Lower lobe of right lung (tissue), 2 donors: Measurements from ENCODE around the gene C17orf113. TPM values are rescaled to one million over a fixed set of nuclear protein-coding genes. Genes with fewer than 3 reads are reported as not detected.

ENCODE experiments used
- ATAC-seq, 2 donors: fragments of 200-7000 bp; cut with Tn5 transposase; one replicate each; pipeline ENCODE4 v1.9.1; 2020 to 2022; ENCODE audit warnings: mild to moderate bottlenecking in 2 of 2, moderate library complexity in 2 of 2
- DNase-seq: peaks from one replicate; pipeline ENCODE4 v3.0.0-alpha.2; 2020
- H3K27ac ChIP-seq: fragments of 200-600 bp; one replicate; pipeline ENCODE4 v1.8.0; 2022
- H3K27me3 ChIP-seq: fragments of 200-600 bp; one replicate; pipeline ENCODE4 v1.8.0; 2022; ENCODE audit warnings: low read depth
- H3K36me3 ChIP-seq: fragments of 200-600 bp; one replicate; pipeline ENCODE4 v1.8.0; 2022; ENCODE audit warnings: mild to moderate bottlenecking
- H3K4me1 ChIP-seq: fragments of 200-600 bp; one replicate; pipeline ENCODE4 v1.8.0; 2022
- H3K4me3 ChIP-seq: fragments of 200-600 bp; one replicate; pipeline ENCODE4 v1.8.0; 2022; ENCODE audit warnings: mild to moderate bottlenecking
- H3K9me3 ChIP-seq: fragments of 200-600 bp; one replicate; pipeline ENCODE4 v1.8.0; 2022
- intact Hi-C: fragments of 100-400 bp; cut with DNase I; formaldehyde crosslinking; loops from one replicate; pipeline ENCODE4 v1.11.0; 2022
- total RNA-seq: library from RNA; stranded (reverse); fragmentation: NEBNext Ultra II Directional; extraction: Animal tissue kit (Norgen Biotek cat#: 25700); gene quantifications from one replicate; pipeline ENCODE4 v1.2.1, GENCODE V29; 2021
- TF ChIP-seq, protein P1 (sequence below): fragments of 200-600 bp; IDR thresholded peaks from one replicate; pipeline ENCODE4 v1.8.0; 2022; ENCODE audit warnings: antibody characterized with exemption, mild to moderate bottlenecking
- donor health status: DM: no; HTN: yes; CAD: no; lungs with severe emphysema.

The C17orf113 gene
- total RNA-seq, 1 donor from 2014 or later: 0.89 TPM

DNA sequence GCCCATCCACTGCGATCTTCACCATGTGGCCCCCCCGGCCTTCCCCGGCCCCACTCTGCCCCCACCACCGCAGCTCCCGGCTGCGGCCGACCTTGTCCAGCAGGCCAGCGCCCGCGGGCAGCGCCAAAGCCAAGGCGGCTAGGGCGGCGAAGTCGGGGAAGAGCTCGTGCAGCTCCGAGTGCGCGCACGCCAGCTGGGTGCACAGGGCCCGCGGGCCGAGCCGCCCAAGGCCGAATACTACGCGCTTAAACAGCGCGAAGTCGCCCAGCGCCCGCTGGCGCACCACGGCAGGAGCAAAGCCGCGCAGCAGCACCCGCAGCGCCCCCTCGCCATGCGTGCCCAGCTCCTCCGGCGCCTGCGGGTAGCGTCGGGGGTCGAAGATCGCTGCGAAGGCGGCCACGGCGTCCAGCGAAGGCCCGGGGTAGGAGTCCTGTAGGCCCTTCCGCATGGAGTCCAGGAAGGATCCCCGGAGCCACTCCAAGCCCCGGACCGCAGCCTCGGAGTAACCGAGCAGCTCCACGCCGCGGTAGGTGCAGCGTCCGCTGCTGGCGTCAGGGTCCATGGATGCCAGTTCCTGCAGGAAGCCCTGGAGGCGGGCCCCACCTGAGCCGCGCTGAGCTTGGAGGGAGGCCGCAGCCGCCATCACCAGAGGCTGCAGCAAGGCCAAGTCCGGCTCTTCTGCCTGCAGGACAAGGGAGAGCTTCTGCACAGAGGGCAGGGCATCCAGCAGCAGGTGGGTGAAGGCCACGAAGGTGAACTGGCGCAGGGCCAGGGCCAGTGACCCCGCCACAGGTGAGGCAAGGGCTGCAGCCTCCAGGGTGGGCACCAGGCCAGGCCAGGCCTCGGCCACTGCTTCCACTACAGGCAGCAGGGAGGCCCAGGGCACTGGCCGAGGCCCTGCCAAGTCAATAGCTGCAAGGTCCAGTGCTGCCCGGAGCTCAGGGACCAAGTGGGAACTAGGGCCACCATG is 10.3 kb downstream of the C17orf113 start:
- Histone ChIP-seq H3K36me3 (no peaks in the 10 kb centered on the region), H3K9me3 (no peaks in the 10 kb centered on the region), H3K27ac (no peak overlapping the region), H3K4me3 (no peak overlapping the region), H3K27me3 (peaks cover 11% of the 10 kb centered on the region), H3K4me1 (no peaks in the 10 kb centered on the region)
- TF ChIP-seq, protein P1, sequence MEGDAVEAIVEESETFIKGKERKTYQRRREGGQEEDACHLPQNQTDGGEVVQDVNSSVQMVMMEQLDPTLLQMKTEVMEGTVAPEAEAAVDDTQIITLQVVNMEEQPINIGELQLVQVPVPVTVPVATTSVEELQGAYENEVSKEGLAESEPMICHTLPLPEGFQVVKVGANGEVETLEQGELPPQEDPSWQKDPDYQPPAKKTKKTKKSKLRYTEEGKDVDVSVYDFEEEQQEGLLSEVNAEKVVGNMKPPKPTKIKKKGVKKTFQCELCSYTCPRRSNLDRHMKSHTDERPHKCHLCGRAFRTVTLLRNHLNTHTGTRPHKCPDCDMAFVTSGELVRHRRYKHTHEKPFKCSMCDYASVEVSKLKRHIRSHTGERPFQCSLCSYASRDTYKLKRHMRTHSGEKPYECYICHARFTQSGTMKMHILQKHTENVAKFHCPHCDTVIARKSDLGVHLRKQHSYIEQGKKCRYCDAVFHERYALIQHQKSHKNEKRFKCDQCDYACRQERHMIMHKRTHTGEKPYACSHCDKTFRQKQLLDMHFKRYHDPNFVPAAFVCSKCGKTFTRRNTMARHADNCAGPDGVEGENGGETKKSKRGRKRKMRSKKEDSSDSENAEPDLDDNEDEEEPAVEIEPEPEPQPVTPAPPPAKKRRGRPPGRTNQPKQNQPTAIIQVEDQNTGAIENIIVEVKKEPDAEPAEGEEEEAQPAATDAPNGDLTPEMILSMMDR: no peak
- no peak for DNase-seq
- intact Hi-C loops: no loop called here
- peak; percentile 15 to 29 for ATAC-seq

DNA sequence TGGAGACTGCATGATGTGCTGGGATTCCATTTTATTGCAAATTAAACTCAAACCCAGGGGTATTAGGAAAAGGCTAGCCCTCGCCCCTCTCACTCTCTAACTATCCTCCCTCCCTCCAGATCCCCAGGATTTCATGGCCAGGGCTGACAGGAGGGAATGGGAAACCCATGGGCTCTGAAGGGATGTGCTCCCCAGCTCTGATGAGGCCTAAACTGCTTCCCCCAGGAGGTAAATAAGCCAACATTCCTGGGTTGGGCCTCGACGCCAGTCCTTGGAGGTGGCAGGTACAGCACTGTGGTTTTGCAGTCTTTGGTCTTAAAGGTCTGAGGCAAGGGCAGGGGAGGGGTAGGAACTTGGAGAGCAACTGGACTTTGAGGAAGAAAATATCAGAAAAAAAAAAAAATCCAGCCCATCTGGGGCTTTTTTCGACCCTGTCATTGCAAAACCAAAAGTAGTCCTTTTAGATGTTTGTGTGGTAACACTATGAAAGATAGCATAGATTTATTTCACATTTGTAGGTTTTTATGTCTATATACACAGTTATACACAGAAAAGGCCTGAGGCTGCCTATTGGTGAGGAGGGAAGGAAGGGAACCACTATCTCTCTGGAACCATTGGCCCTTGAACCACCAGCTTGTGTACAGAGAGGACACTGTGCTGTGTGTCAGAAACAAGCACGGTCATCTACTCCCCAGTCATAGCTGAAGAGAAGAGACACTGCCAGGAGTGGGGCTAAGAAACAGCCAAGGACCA is 12.0 kb downstream of the C17orf113 start:
- Histone ChIP-seq H3K4me3 (no peak overlapping the region), H3K36me3 (no peaks in the 10 kb centered on the region), H3K27me3 (peaks cover 11% of the 10 kb centered on the region), H3K4me1 (no peaks in the 10 kb centered on the region), H3K27ac (no peak overlapping the region), H3K9me3 (no peaks in the 10 kb centered on the region)
- TF ChIP-seq, protein P1: no peak
- no peak for DNase-seq
- intact Hi-C loops: no loop called here
- no peak for ATAC-seq

DNA sequence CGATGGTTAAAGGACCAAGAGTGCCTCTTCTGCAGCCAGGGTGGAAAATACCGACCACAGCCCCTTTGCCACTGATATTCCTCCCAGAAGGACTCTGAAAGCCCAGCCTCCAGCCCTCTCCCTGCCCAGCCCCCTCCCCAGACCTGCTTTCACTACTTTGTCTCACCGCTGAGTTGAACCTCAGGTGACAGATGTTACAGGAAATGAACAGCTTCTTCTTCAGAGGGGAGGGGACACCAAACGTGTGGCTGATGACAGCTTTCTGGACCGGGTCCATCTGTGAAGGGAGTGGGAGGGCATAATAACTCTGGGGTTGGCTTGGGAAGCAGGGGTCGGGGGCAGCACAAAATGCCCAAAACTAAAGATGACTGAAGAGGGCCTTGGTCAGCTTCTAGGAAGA is 16.3 kb downstream of the C17orf113 start:
- H3K27me3 ChIP-seq: no peaks in the 10 kb centered on the region
- no peak for ATAC-seq
- TF ChIP-seq, protein P1: no peak
- no peak overlapping the region for H3K27ac ChIP-seq
- no peaks in the 10 kb centered on the region for H3K4me1 ChIP-seq
- no peaks in the 10 kb centered on the region for H3K36me3 ChIP-seq
- H3K9me3 ChIP-seq: no peaks in the 10 kb centered on the region
- H3K4me3 ChIP-seq: no peak overlapping the region
- DNase-seq: no peak
- intact Hi-C loops: no loop called here

DNA sequence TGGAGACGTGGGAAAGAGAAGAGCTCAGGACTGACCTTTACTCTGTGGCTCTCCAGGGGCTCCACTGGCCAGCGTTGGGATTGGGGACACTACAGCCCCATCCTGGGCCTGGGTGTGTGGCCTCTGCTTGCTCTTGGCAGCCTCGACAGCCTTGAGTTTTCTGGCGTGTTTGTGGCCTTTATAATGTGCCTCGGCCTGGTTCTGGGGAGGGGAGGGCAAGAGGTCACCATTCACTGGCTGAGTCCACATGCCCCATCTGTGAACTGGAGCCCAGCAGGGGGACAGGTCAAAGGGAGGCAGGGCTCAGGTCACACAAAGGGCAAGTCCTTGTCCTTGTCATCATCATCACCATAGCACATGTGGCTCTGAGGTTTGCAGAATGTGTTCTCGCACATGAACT is 18.8 kb downstream of the C17orf113 start:
- Histone ChIP-seq H3K9me3 (no peaks in the 10 kb centered on the region), H3K36me3 (no peaks in the 10 kb centered on the region), H3K27me3 (no peaks in the 10 kb centered on the region), H3K4me3 (no peak overlapping the region), H3K4me1 (no peaks in the 10 kb centered on the region), H3K27ac (no peak overlapping the region)
- ATAC-seq (peak in 1 of 2 donors; percentile 16), DNase-seq (no peak)
- TF ChIP-seq, protein P1: no peak
- intact Hi-C loops: no loop called here

DNA sequence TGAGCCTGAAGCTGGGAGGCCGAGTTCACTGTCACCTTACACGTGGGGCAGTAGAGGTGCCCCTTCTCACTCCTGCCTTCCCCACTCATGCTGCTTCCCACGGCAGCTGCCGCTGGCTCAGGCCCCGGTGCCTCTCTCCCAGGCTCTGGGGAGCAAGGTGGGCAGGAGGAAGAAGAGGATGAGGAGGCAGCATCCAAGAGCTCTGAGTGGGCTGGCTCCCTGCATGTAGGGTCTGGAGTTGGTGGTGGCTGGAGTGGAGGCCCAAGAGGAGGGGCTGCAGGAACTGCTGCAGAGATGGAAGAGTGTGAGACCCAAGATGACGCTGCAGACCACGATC is 21.6 kb downstream of the C17orf113 start:
- TF ChIP-seq, protein P1: no peak
- intact Hi-C loops: no loop called here
- Histone ChIP-seq H3K4me3 (no peak overlapping the region), H3K9me3 (no peaks in the 10 kb centered on the region), H3K4me1 (peaks cover 18% of the 10 kb centered on the region), H3K36me3 (peaks cover 8% of the 10 kb centered on the region), H3K27ac (no peak overlapping the region), H3K27me3 (no peaks in the 10 kb centered on the region)
- ATAC-seq (no peak), DNase-seq (no peak)
